Measurements from ENCODE around the gene TTLL12.

- TF ChIP-seq, protein P1, sequence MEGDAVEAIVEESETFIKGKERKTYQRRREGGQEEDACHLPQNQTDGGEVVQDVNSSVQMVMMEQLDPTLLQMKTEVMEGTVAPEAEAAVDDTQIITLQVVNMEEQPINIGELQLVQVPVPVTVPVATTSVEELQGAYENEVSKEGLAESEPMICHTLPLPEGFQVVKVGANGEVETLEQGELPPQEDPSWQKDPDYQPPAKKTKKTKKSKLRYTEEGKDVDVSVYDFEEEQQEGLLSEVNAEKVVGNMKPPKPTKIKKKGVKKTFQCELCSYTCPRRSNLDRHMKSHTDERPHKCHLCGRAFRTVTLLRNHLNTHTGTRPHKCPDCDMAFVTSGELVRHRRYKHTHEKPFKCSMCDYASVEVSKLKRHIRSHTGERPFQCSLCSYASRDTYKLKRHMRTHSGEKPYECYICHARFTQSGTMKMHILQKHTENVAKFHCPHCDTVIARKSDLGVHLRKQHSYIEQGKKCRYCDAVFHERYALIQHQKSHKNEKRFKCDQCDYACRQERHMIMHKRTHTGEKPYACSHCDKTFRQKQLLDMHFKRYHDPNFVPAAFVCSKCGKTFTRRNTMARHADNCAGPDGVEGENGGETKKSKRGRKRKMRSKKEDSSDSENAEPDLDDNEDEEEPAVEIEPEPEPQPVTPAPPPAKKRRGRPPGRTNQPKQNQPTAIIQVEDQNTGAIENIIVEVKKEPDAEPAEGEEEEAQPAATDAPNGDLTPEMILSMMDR (IDR thresholded peaks at IDR 0.05; ENCODE audit: insufficient read depth, low read length) = no peak
- TF ChIP-seq POLR2AphosphoS5 (IDR thresholded peaks at IDR 0.05; ENCODE audit: low read depth) (peak; percentile 46), SPI1 (IDR thresholded peaks at IDR 0.05; ENCODE audit: borderline replicate concordance, low read depth) (no peak), GABPA (IDR thresholded peaks at IDR 0.05; ENCODE audit: low read depth) (peak; percentile 97)
- TF ChIP-seq, protein P2, sequence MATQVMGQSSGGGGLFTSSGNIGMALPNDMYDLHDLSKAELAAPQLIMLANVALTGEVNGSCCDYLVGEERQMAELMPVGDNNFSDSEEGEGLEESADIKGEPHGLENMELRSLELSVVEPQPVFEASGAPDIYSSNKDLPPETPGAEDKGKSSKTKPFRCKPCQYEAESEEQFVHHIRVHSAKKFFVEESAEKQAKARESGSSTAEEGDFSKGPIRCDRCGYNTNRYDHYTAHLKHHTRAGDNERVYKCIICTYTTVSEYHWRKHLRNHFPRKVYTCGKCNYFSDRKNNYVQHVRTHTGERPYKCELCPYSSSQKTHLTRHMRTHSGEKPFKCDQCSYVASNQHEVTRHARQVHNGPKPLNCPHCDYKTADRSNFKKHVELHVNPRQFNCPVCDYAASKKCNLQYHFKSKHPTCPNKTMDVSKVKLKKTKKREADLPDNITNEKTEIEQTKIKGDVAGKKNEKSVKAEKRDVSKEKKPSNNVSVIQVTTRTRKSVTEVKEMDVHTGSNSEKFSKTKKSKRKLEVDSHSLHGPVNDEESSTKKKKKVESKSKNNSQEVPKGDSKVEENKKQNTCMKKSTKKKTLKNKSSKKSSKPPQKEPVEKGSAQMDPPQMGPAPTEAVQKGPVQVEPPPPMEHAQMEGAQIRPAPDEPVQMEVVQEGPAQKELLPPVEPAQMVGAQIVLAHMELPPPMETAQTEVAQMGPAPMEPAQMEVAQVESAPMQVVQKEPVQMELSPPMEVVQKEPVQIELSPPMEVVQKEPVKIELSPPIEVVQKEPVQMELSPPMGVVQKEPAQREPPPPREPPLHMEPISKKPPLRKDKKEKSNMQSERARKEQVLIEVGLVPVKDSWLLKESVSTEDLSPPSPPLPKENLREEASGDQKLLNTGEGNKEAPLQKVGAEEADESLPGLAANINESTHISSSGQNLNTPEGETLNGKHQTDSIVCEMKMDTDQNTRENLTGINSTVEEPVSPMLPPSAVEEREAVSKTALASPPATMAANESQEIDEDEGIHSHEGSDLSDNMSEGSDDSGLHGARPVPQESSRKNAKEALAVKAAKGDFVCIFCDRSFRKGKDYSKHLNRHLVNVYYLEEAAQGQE (IDR thresholded peaks at IDR 0.05; ENCODE audit: insufficient replicate concordance, low read depth) = no peak
Measured at GRCh38 chr22:43142880-43143562, 43.9 kb downstream of the TTLL12 start, which contains the start of gene MCAT.

Measured in HL-60 (cell line).